ENCODE results near the gene PLA2R1. TPM values are rescaled to one million over a fixed set of nuclear protein-coding genes. Genes with fewer than 3 reads are reported as not detected.
A peak's percentile ranks its signal among the peaks of the same experiment; 100 is the strongest.

The PLA2R1 gene
- total RNA-seq, 1 experiment from 2014 or later: 1.1 TPM

DNA sequence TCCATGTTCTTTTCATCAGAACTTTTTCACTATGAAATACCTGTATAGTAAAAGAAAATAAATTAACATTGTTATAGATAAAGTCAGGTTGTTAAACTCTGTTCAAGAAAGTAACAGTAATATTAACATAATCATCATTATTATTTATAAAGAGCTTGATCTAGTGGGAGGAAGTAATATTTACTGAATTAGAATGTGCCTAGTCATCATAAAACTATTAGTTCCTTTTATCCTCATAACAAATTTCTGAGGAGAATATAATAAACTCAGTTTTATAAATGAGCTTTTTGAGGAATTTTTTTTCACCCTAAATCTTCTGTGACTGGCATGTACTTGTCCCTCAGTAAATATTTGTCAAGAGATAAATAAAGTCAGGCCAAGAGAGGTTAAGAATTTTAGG, 78.4 kb downstream of the PLA2R1 start:
- no peaks in the 10 kb centered on the region for H3K27me3 Mint-ChIP-seq (ENCODE audit: low read depth)
- POLR2A ChIA-PET: no interaction called here
- ATAC-seq: no peak
- no peaks in the 10 kb centered on the region for H3K9me3 Mint-ChIP-seq
- H3K36me3 Mint-ChIP-seq: no peaks in the 10 kb centered on the region
- no peak for DNase-seq (ENCODE audit: low spot score)
- peaks cover 15% of the 10 kb centered on the region for H3K4me1 Mint-ChIP-seq
- CTCF ChIA-PET: no interaction called here
- H3K27ac Mint-ChIP-seq: no peak overlapping the region
- H3K4me3 Mint-ChIP-seq: no peak overlapping the region
- TF ChIP-seq, protein P1, sequence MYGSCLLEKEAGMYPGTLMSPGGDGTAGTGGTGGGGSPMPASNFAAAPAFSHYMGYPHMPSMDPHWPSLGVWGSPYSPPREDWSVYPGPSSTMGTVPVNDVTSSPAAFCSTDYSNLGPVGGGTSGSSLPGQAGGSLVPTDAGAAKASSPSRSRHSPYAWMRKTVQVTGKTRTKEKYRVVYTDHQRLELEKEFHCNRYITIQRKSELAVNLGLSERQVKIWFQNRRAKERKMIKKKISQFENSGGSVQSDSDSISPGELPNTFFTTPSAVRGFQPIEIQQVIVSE (CRISPR knock-in tag; IDR thresholded peaks at IDR 0.05; ENCODE audit: borderline replicate concordance): no peak
- TF ChIP-seq, protein P2, sequence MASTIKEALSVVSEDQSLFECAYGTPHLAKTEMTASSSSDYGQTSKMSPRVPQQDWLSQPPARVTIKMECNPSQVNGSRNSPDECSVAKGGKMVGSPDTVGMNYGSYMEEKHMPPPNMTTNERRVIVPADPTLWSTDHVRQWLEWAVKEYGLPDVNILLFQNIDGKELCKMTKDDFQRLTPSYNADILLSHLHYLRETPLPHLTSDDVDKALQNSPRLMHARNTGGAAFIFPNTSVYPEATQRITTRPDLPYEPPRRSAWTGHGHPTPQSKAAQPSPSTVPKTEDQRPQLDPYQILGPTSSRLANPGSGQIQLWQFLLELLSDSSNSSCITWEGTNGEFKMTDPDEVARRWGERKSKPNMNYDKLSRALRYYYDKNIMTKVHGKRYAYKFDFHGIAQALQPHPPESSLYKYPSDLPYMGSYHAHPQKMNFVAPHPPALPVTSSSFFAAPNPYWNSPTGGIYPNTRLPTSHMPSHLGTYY (CRISPR knock-in tag; IDR thresholded peaks at IDR 0.05): no peak
- TF ChIP-seq, protein P3, sequence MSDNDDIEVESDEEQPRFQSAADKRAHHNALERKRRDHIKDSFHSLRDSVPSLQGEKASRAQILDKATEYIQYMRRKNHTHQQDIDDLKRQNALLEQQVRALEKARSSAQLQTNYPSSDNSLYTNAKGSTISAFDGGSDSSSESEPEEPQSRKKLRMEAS (CRISPR knock-in tag; IDR thresholded peaks at IDR 0.05): no peak

DNA sequence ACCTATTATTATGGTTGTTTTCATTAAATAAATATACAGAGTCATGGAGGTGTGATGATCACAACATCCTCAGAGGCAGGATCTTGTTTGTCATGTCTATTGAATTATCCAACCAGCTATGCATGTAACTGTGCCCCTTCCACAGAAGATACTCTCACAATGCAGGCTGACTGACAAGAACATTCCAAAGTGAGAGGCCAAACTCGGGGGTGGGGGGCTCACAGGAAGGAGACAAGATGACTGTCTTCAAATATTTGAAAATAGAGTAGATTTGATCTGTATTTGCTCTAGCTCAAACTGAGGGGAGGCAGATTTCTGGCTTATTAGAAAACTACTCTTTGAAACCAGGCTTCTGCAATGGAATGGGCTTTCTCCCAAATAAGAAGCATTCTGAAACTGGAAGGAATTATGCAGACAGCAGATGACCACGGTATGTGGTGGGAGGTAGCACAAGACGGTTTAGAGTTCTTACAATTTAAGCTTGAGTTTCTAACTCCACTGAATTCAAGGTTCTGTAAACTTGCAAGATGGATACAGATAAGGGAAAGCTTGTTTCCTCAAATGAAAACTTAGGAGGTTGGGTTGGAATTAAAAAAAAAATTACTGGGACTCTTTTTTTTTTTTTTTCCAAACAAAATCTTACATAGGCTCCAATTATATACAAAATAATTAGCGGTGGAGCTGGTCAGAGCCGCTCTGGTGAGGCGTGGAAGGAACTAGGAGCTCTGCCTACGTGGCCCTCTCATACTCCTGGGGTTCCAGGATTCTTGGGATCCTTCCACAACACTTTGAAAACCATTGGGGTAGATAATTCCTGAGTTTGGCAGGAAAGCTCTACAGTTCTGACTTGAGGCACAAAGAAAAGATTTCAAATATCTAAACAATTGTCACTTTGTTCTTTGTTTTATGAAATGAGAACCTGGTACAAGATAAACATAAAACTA, 79.3 kb downstream of the PLA2R1 start:
- Mint-ChIP-seq H3K9me3 (no peaks in the 10 kb centered on the region), H3K36me3 (no peaks in the 10 kb centered on the region), H3K27me3 (ENCODE audit: low read depth) (no peaks in the 10 kb centered on the region), H3K27ac (peak overlapping the region; percentile 65; the same call in 1 of the 2 replicates), H3K4me3 (no peak overlapping the region), H3K4me1 (peaks cover 15% of the 10 kb centered on the region)
- ChIA-PET POLR2A (no interaction called here), CTCF (interaction anchor here (1.0 kb wide), 1 partner anchor 15 kb away, joined by 4 read pairs; no protein-coding TSS in a partner anchor)
- DNase-seq (ENCODE audit: low spot score): no peak
- no peak for ATAC-seq
- TF ChIP-seq, protein P3 (CRISPR knock-in tag; IDR thresholded peaks at IDR 0.05): no peak
- TF ChIP-seq ATF1 (CRISPR knock-in tag; IDR thresholded peaks at IDR 0.05) (no peak), ZNF138 (CRISPR knock-in tag; conservative IDR thresholded peaks at IDR 0.05) (no peak), CREM (CRISPR knock-in tag; IDR thresholded peaks at IDR 0.05) (no peak)
- TF ChIP-seq, protein P4, sequence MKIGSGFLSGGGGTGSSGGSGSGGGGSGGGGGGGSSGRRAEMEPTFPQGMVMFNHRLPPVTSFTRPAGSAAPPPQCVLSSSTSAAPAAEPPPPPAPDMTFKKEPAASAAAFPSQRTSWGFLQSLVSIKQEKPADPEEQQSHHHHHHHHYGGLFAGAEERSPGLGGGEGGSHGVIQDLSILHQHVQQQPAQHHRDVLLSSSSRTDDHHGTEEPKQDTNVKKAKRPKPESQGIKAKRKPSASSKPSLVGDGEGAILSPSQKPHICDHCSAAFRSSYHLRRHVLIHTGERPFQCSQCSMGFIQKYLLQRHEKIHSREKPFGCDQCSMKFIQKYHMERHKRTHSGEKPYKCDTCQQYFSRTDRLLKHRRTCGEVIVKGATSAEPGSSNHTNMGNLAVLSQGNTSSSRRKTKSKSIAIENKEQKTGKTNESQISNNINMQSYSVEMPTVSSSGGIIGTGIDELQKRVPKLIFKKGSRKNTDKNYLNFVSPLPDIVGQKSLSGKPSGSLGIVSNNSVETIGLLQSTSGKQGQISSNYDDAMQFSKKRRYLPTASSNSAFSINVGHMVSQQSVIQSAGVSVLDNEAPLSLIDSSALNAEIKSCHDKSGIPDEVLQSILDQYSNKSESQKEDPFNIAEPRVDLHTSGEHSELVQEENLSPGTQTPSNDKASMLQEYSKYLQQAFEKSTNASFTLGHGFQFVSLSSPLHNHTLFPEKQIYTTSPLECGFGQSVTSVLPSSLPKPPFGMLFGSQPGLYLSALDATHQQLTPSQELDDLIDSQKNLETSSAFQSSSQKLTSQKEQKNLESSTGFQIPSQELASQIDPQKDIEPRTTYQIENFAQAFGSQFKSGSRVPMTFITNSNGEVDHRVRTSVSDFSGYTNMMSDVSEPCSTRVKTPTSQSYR (CRISPR knock-in tag; IDR thresholded peaks at IDR 0.05): no peak
- TF ChIP-seq, protein P5, sequence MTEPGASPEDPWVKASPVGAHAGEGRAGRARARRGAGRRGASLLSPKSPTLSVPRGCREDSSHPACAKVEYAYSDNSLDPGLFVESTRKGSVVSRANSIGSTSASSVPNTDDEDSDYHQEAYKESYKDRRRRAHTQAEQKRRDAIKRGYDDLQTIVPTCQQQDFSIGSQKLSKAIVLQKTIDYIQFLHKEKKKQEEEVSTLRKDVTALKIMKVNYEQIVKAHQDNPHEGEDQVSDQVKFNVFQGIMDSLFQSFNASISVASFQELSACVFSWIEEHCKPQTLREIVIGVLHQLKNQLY (CRISPR knock-in tag; IDR thresholded peaks at IDR 0.05): no peak
- TF ChIP-seq, protein P6, sequence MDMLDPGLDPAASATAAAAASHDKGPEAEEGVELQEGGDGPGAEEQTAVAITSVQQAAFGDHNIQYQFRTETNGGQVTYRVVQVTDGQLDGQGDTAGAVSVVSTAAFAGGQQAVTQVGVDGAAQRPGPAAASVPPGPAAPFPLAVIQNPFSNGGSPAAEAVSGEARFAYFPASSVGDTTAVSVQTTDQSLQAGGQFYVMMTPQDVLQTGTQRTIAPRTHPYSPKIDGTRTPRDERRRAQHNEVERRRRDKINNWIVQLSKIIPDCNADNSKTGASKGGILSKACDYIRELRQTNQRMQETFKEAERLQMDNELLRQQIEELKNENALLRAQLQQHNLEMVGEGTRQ (CRISPR knock-in tag; IDR thresholded peaks at IDR 0.05): no peak

DNA sequence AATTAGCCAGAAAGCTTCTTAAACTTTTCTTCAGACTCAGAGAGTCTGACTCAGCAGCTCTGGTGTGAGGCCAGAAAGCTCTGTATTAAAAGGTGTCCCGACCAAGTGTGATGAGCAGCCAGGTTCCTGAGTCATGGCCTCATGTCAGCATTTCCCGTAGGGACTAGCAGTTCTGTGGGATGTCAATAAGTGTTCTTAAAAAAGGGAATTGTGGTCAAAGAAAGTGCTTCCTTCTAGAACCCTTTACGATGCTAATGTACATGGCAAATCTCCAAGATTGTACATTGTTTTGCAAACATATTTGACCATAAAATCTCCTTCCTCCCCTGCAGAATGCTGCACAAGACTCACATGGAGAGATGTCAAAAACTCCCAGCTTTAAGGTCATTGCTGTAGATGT, 80.1 kb downstream of the PLA2R1 start:
- Mint-ChIP-seq H3K4me3 (no peak overlapping the region), H3K36me3 (no peaks in the 10 kb centered on the region), H3K27me3 (ENCODE audit: low read depth) (no peaks in the 10 kb centered on the region), H3K4me1 (peaks cover 15% of the 10 kb centered on the region), H3K9me3 (no peaks in the 10 kb centered on the region), H3K27ac (no peak overlapping the region)
- DNase-seq (ENCODE audit: low spot score): no peak
- ATAC-seq: no peak
- CTCF ChIA-PET: interaction anchor here (0.7 to 1.0 kb wide), 2 partner anchors 14 to 21 kb away, joined by 3 to 4 read pairs; no protein-coding TSS in a partner anchor
- POLR2A ChIA-PET: no interaction called here
- TF ChIP-seq, protein P7, sequence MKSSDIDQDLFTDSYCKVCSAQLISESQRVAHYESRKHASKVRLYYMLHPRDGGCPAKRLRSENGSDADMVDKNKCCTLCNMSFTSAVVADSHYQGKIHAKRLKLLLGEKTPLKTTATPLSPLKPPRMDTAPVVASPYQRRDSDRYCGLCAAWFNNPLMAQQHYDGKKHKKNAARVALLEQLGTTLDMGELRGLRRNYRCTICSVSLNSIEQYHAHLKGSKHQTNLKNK (CRISPR knock-in tag; IDR thresholded peaks at IDR 0.05): no peak
- TF ChIP-seq ZNF138 (CRISPR knock-in tag; conservative IDR thresholded peaks at IDR 0.05) (no peak), NFATC4 (CRISPR knock-in tag; IDR thresholded peaks at IDR 0.05) (no peak), ZNF219 (CRISPR knock-in tag; IDR thresholded peaks at IDR 0.05; ENCODE audit: borderline replicate concordance) (no peak), SMAD4 (CRISPR knock-in tag; IDR thresholded peaks at IDR 0.05) (no peak), CBFB (CRISPR knock-in tag; IDR thresholded peaks at IDR 0.05; ENCODE audit: low read depth) (no peak)
- TF ChIP-seq, protein P8, sequence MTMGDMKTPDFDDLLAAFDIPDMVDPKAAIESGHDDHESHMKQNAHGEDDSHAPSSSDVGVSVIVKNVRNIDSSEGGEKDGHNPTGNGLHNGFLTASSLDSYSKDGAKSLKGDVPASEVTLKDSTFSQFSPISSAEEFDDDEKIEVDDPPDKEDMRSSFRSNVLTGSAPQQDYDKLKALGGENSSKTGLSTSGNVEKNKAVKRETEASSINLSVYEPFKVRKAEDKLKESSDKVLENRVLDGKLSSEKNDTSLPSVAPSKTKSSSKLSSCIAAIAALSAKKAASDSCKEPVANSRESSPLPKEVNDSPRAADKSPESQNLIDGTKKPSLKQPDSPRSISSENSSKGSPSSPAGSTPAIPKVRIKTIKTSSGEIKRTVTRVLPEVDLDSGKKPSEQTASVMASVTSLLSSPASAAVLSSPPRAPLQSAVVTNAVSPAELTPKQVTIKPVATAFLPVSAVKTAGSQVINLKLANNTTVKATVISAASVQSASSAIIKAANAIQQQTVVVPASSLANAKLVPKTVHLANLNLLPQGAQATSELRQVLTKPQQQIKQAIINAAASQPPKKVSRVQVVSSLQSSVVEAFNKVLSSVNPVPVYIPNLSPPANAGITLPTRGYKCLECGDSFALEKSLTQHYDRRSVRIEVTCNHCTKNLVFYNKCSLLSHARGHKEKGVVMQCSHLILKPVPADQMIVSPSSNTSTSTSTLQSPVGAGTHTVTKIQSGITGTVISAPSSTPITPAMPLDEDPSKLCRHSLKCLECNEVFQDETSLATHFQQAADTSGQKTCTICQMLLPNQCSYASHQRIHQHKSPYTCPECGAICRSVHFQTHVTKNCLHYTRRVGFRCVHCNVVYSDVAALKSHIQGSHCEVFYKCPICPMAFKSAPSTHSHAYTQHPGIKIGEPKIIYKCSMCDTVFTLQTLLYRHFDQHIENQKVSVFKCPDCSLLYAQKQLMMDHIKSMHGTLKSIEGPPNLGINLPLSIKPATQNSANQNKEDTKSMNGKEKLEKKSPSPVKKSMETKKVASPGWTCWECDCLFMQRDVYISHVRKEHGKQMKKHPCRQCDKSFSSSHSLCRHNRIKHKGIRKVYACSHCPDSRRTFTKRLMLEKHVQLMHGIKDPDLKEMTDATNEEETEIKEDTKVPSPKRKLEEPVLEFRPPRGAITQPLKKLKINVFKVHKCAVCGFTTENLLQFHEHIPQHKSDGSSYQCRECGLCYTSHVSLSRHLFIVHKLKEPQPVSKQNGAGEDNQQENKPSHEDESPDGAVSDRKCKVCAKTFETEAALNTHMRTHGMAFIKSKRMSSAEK (CRISPR knock-in tag; IDR thresholded peaks at IDR 0.05; ENCODE audit: borderline replicate concordance): no peak
- TF ChIP-seq, protein P9, sequence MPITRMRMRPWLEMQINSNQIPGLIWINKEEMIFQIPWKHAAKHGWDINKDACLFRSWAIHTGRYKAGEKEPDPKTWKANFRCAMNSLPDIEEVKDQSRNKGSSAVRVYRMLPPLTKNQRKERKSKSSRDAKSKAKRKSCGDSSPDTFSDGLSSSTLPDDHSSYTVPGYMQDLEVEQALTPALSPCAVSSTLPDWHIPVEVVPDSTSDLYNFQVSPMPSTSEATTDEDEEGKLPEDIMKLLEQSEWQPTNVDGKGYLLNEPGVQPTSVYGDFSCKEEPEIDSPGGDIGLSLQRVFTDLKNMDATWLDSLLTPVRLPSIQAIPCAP (CRISPR knock-in tag; IDR thresholded peaks at IDR 0.05): no peak

All from WTC11 (cell line).